Uterus (tissue), 2 donors: Measurements from ENCODE around the gene HECW1.

ENCODE experiments used
- POLR2A ChIP-seq, 2 donors: fragments of 450-650 bp; IDR thresholded peaks; one replicate each; pipeline ENCODE4 v1.6.1; 2016; ENCODE audit warnings: antibody characterized with exemption in 2 of 2, mild to moderate bottlenecking in 1 of 2, moderate library complexity in 1 of 2
- TF ChIP-seq, protein P1 (sequence below), 4 experiments: fragments of 200-600 bp in 2 of 4; fragments of 450-650 bp in 2 of 4; sonication (generic) in 2 of 4; IDR thresholded peaks; one replicate each; pipeline ENCODE4 v1.5.1; 2016 to 2019; ENCODE audit warnings: antibody characterized with exemption in 4 of 4, mild to moderate bottlenecking in 2 of 4, moderate library complexity in 1 of 4

- TF ChIP-seq, protein P1, sequence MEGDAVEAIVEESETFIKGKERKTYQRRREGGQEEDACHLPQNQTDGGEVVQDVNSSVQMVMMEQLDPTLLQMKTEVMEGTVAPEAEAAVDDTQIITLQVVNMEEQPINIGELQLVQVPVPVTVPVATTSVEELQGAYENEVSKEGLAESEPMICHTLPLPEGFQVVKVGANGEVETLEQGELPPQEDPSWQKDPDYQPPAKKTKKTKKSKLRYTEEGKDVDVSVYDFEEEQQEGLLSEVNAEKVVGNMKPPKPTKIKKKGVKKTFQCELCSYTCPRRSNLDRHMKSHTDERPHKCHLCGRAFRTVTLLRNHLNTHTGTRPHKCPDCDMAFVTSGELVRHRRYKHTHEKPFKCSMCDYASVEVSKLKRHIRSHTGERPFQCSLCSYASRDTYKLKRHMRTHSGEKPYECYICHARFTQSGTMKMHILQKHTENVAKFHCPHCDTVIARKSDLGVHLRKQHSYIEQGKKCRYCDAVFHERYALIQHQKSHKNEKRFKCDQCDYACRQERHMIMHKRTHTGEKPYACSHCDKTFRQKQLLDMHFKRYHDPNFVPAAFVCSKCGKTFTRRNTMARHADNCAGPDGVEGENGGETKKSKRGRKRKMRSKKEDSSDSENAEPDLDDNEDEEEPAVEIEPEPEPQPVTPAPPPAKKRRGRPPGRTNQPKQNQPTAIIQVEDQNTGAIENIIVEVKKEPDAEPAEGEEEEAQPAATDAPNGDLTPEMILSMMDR (IDR thresholded peaks at IDR 0.05), result no peak
- TF ChIP-seq POLR2A (IDR thresholded peaks at IDR 0.05), result no peak
These were observed 33.7 kb upstream of the HECW1 start for GRCh38 chr7:43078794-43079193.
